IMR-90 (cell line): ENCODE results near the gene MYH9. TPM values are rescaled to one million over a fixed set of nuclear protein-coding genes. Genes with fewer than 3 reads are reported as not detected.

Source experiments
- ATAC-seq: fragments of 200-7000 bp; cut with Tn5 transposase; 2 replicates; pipeline ENCODE4 v1.9.1; 2020; ENCODE audit warnings: low read depth, mild to moderate bottlenecking, moderate library complexity
- BruUV-seq: library from RNA; stranded (reverse); fragments of 400-500 nt; replicated peaks from 2 replicates; lab custom pipeline; 2021; lab: Mats Ljungman, UMichigan
- CTCF ChIA-PET: fragments of 300-600 bp; formaldehyde crosslinking; extraction: SDS; loops from one replicate; lab custom pipeline; 2021; ENCODE audit warnings: antibody characterized with exemption; lab: Yijun Ruan, JAX
- POLR2A ChIA-PET: fragments of 300-600 bp; sonication (Branson Sonifier 250); formaldehyde crosslinking; loops from one replicate; lab custom pipeline; 2022; ENCODE audit warnings: antibody characterized with exemption; ENCODE audit not compliant: unreplicated experiment; lab: Charles Lee
- DNase-seq: peaks from one replicate; pipeline ENCODE4 v3.0.0; 2013
- H2AFZ ChIP-seq: replicated peaks from 2 replicates; pipeline ENCODE3; 2013; ENCODE audit warnings: low read length, mild to moderate bottlenecking; ENCODE audit not compliant: poor library complexity
- H2AK5ac ChIP-seq: 2 replicates; pipeline ENCODE4 v1.6.1; 2013; ENCODE audit warnings: low read depth, low read length, inconsistent platforms
- H2AK9ac ChIP-seq: replicated peaks from 2 replicates; pipeline ENCODE3; 2013; ENCODE audit warnings: mild to moderate bottlenecking, low read depth, low read length, moderate library complexity; ENCODE audit not compliant: poor library complexity
- H2BK120ac ChIP-seq: 2 replicates; pipeline ENCODE4 v1.6.1; 2013; ENCODE audit warnings: low read depth, low read length, inconsistent platforms
- H2BK15ac ChIP-seq: 3 replicates; pipeline ENCODE4 v1.6.1; 2013; ENCODE audit warnings: low read depth, low read length, inconsistent platforms
- H2BK20ac ChIP-seq: 2 replicates; pipeline ENCODE4 v1.6.1; 2013; ENCODE audit warnings: low read depth, mild to moderate bottlenecking, inconsistent platforms, low read length, moderate library complexity
- H2BK5ac ChIP-seq: 2 replicates; pipeline ENCODE4 v1.6.1; 2013; ENCODE audit warnings: mild to moderate bottlenecking, low read depth, low read length, inconsistent platforms; ENCODE audit not compliant: poor library complexity, severe bottlenecking
- H3K14ac ChIP-seq: replicated peaks from 2 replicates; pipeline ENCODE4 v1.6.1; 2013; ENCODE audit warnings: low read depth, low read length, inconsistent platforms
- H3K18ac ChIP-seq: 2 replicates; pipeline ENCODE4 v1.6.1; 2013; ENCODE audit warnings: low read depth, low read length, control low read depth
- H3K23ac ChIP-seq: 2 replicates; pipeline ENCODE4 v1.6.1; 2013; ENCODE audit warnings: low read depth, low read length, inconsistent platforms
- H3K27ac ChIP-seq: 2 replicates; pipeline ENCODE4 v1.5.1; 2013; ENCODE audit warnings: mild to moderate bottlenecking, control low read depth, low read length; ENCODE audit not compliant: insufficient read depth
- H3K27me3 ChIP-seq: 2 replicates; pipeline ENCODE4 v1.6.1; 2013; ENCODE audit warnings: low read length; ENCODE audit not compliant: control insufficient read depth, insufficient read depth
- H3K36me3 ChIP-seq: 2 replicates; pipeline ENCODE4 v1.6.1; 2013; ENCODE audit warnings: low read length, mixed read lengths; ENCODE audit not compliant: control insufficient read depth, insufficient read depth
- H3K4ac ChIP-seq: 2 replicates; pipeline ENCODE4 v1.6.1; 2013; ENCODE audit warnings: low read depth, low read length, inconsistent platforms
- H3K4me1 ChIP-seq: 2 replicates; pipeline ENCODE4 v1.6.1; 2013; ENCODE audit warnings: low read length, mixed read lengths; ENCODE audit not compliant: control insufficient read depth, insufficient read depth
- H3K4me2 ChIP-seq: 2 replicates; pipeline ENCODE4 v1.6.1; 2013; ENCODE audit warnings: low read depth, mild to moderate bottlenecking, control low read depth, low read length, moderate library complexity
- H3K4me3 ChIP-seq: 2 replicates; pipeline ENCODE4 v1.5.1; 2013; ENCODE audit warnings: low read depth, mild to moderate bottlenecking, control low read depth, low read length, moderate library complexity; ENCODE audit not compliant: insufficient read depth
- H3K56ac ChIP-seq: 2 replicates; pipeline ENCODE4 v1.6.1; 2013; ENCODE audit warnings: low read length, inconsistent platforms; ENCODE audit not compliant: insufficient read depth; ENCODE audit errors: extremely low read depth
- H3K79me1 ChIP-seq, 2 experiments: 2 replicates each; pipeline ENCODE4 v1.6.1; 2013; ENCODE audit warnings: low read length in 2 of 2, inconsistent platforms in 1 of 2, low read depth in 1 of 2
- H3K9ac ChIP-seq: 2 replicates; pipeline ENCODE4 v1.6.1; 2013; ENCODE audit warnings: low read depth, low read length, control low read depth
- H3K9me1 ChIP-seq: 2 replicates; pipeline ENCODE4 v1.6.1; 2013; ENCODE audit warnings: low read length, inconsistent platforms; ENCODE audit not compliant: insufficient read depth
- H3K9me3 ChIP-seq: 2 replicates; pipeline ENCODE4 v1.6.1; 2013; ENCODE audit warnings: low read length; ENCODE audit not compliant: control insufficient read depth, insufficient read depth
- H4K20me1 ChIP-seq: 2 replicates; pipeline ENCODE4 v1.6.1; 2013; ENCODE audit warnings: low read length, inconsistent platforms; ENCODE audit not compliant: insufficient read depth
- H4K5ac ChIP-seq: 2 replicates; pipeline ENCODE4 v1.6.1; 2013; ENCODE audit warnings: mild to moderate bottlenecking, low read depth, low read length, control low read depth
- H4K8ac ChIP-seq, 2 experiments: 2 replicates each; pipeline ENCODE4 v1.6.1; 2013; ENCODE audit warnings: low read depth in 2 of 2, low read length in 2 of 2, control low read depth in 1 of 2, inconsistent platforms in 1 of 2
- H4K91ac ChIP-seq: 2 replicates; pipeline ENCODE4 v1.6.1; 2013; ENCODE audit warnings: low read depth, low read length, inconsistent platforms; ENCODE audit not compliant: insufficient read depth
- CHD1 ChIP-seq: IDR thresholded peaks from 2 replicates; pipeline ENCODE4 v1.6.1; 2012; ENCODE audit warnings: low read depth, low read length, improper control_type of control experiment
- CTCF ChIP-seq: conservative IDR thresholded peaks from 2 replicates; pipeline ENCODE4 v1.5.1; 2012; ENCODE audit warnings: mild to moderate bottlenecking, low read depth, low read length, improper control_type of control experiment
- MAZ ChIP-seq: IDR thresholded peaks from 2 replicates; pipeline ENCODE4 v1.6.1; 2012; ENCODE audit warnings: low read depth, mild to moderate bottlenecking, low read length, improper control_type of control experiment, moderate library complexity, borderline replicate concordance
- RAD21 ChIP-seq: IDR thresholded peaks from 2 replicates; pipeline ENCODE4 v1.6.1; 2012; ENCODE audit warnings: low read length, improper control_type of control experiment
- SMC3 ChIP-seq: fragments of 150-350 bp; IDR thresholded peaks from 2 replicates; pipeline ENCODE4 v1.6.1; 2016; ENCODE audit warnings: low read depth, mild to moderate bottlenecking, antibody characterized with exemption, low read length, moderate library complexity
- WGBS, 2 experiments: methylation state at CpG; one replicate each; pipeline versions ENCODE4 v1.1.5 to v1.1.7; 2013; ENCODE audit warnings: missing lambda C conversion rate in 2 of 2; ENCODE audit not compliant: insufficient read length in 1 of 2; ENCODE audit errors: extremely low coverage in 2 of 2; 5-methylcytosine and 5-hydroxymethylcytosine counted together
- dilution Hi-C: fragments of 300-500 bp; cut with HindIII; formaldehyde crosslinking; loops from one replicate; pipeline ENCODE4 v1.14.3; 2018; ENCODE audit warnings: low sequenced_read_pairs; ENCODE audit not compliant: unreplicated experiment
- in situ Hi-C: fragments of 300-500 bp; cut with MboI; formaldehyde crosslinking; loops from 3 replicates; pipeline ENCODE4 v1.14.3; 2019; ENCODE audit warnings: low sequenced_read_pairs, inconsistent platforms, mixed read lengths
- intact Hi-C: fragments of 100-400 bp; cut with micrococcal nuclease; formaldehyde crosslinking; loops from 2 replicates; pipeline ENCODE4 v1.10.0; 2022
- polyA plus RNA-seq, 3 experiments: library from polyadenylated mRNA; depleted of rRNA; stranded (reverse); fragments of >200 nt; gene quantifications; 2 replicates each; pipeline ENCODE4 v1.2.3, GENCODE V29; 2012; ENCODE audit warnings: low replicate concordance in 1 of 3
- total RNA-seq: library from RNA; depleted of rRNA; stranded (reverse); fragments of >200 nt; gene quantifications from 2 replicates; pipeline ENCODE4 v1.2.3, GENCODE V29; 2012

MYH9 gene
- total and polyA plus RNA-seq, 2 of the 4 experiments (the other 2 are of a cell fraction): 475 to 554 TPM

DNA sequence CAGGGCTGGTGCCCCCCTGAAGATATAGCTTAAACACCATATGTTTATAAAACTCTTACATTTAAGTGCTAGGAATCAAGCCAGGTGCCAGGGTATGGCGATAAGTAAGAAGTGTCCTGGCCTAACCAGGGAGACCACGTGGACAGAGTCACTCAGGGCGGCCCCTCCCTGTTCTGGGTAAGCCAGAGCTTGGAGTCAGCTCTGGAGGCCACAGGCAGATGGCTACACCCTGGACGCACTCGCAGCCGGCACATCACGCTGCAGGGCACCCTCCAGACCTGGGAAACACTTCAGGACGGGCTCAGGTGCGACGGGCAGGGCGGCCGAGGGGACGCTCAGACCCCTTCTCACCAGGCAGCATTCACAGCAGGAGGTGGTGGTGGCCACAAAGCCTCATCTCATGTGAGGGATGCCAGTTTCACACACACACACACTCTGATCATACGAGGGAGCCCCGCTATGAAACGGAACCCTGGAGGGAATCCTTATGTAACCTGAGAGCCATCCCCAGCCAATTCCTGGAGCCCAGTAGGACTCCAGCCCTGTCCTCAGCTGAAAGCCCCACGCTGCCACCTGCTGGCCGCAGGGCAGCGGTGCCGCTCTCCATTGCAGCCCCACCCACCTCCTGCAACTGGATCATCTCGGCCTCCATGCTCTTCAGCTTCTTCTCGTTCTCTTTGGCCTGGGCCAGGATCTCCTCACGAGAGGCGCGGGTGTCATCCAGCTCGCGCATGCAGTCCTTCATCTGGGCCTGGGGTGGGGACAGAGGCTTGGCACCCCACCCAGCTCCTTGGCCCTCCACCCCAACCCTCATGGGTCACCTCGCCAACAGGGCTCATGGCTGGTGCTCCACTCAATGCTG lies 101.4 kb downstream of the MYH9 start:
- Histone ChIP-seq H4K20me1 (peaks cover 81% of the 10 kb centered on the region), H3K23ac (no peak overlapping the region), H3K9me3 (no peaks in the 10 kb centered on the region), H2BK120ac (no peak overlapping the region), H3K36me3 (peaks cover 82% of the 10 kb centered on the region), H3K9me1 (no peaks in the 10 kb centered on the region), H3K79me1 (peaks cover 37 to 69% of the 10 kb centered on the region in 2 experiments), H2AFZ (peak overlapping the region; percentile 24), H3K4me1 (no peaks in the 10 kb centered on the region), H3K4ac (no peak overlapping the region), H2AK5ac (no peak overlapping the region; the same call in 1 of the 2 replicates), H2BK15ac (no peak overlapping the region), H2BK20ac (no peak overlapping the region), H3K56ac (no peak overlapping the region), H3K14ac (no peak overlapping the region), H2AK9ac (peak overlapping the region; percentile 35), H3K27ac (peak overlapping the region; percentile 13; the same call in 1 of the 2 replicates), H3K18ac (no peak overlapping the region), H3K27me3 (no peaks in the 10 kb centered on the region), H4K8ac (peak overlapping the region; percentile 23 to 29; a peak in 1 of 4 replicates), H3K9ac (no peak overlapping the region), H3K4me2 (no peak overlapping the region), H4K5ac (no peak overlapping the region), H2BK5ac (peak overlapping the region; percentile 43), H4K91ac (no peak overlapping the region), H3K4me3 (no peak overlapping the region)
- dilution Hi-C loops: no loop called here
- no TSS peak for BruUV-seq
- ChIA-PET CTCF (interaction anchor here (0.7 to 1.2 kb wide), 2 partner anchors 11 to 14 kb away, joined by 3 read pairs; no protein-coding TSS in a partner anchor), POLR2A (interaction anchor here (0.6 kb wide), 1 partner anchor 184 kb away, joined by 3 read pairs; no protein-coding TSS in a partner anchor)
- DNase-seq (peak; percentile 72), ATAC-seq (peak; percentile 93)
- WGBS, 2 experiments: 92% methylated on average over 3 of the region's 28 CpGs; no CpG with 5 or more reads in 1 of the 2 experiments
- peak; percentile 71; the same call in 1 of the 2 replicates for TF ChIP-seq MAZ
- TF ChIP-seq RAD21: peak; percentile 53; the same call in 1 of the 2 replicates
- TF ChIP-seq SMC3: peak; percentile 48
- peak; percentile 81 for TF ChIP-seq CTCF
- no peak for TF ChIP-seq CHD1
- in situ Hi-C loops: no loop called here
- intact Hi-C loops: loop anchor here (1.0 kb wide), 1 partner anchor 91 kb away; no protein-coding TSS in a partner anchor
